ENCODE results near the gene RORB.
"Not testable (repeated sequence)": the region's sequence is repeated elsewhere in the genome, so short reads cannot be mapped to it uniquely, and the experiment has no call there.

Gene RORB

DNA sequence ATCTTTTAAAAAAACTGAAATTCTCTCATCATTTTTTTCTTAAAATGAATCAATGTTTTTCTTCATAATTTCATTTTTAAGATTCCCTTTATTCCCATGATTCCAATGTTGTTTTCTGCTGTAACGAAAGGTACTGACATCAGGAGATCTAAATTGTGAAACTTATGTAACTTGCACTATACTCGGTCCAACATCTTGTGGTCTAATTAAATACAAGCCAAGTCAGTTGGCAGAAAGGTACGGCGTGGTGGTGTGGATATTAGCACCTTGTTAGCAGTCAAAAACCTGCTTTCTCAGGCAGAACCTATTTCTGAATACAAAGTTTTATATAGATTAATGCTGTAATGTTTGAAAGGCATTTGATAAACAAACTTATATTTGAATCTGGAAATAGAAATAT, 20.1 kb downstream of the RORB start:
- no peak for DNase-seq

GRCh38 chr9:74519419-74519818, 22.3 kb downstream of the RORB start:
- no peak for DNase-seq

DNA sequence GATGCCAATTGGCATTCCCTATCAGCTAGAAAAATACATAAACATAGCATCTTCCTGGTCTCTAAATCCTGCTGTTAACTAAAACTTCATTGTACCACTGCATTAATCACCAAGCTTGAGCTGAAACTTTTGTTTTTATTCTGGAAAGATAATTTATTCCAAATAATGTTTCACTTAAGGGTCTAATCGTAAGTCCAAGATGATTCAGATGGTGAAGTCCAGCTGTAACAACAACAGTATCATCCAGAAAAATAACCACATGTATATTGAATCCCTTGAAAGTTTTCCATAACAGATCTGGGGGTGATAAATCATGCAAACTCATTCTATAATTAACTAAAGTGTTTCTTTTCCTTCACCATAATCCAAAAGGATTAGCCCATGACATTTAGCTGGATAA, 23.9 kb downstream of the RORB start:
- DNase-seq, result no peak

DNA sequence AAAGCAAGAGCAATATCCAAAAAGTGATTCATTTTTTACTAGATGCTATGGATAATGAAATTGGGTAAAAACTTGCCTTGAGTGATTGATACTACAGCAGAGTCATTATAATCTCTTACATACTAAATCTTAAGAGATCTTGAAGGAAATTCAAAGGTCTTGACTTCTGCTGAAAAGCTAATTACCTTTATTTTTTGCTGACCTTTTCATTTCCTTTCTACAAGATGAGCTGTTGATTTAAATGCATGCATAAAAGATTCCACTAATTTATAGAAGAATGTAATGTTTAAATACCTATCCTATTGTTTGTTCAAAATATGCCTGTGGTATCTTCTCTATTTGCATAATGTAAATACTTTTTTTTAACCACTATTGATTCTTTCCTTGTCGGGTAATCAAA, 27.2 kb downstream of the RORB start:
- no peak for DNase-seq

DNA sequence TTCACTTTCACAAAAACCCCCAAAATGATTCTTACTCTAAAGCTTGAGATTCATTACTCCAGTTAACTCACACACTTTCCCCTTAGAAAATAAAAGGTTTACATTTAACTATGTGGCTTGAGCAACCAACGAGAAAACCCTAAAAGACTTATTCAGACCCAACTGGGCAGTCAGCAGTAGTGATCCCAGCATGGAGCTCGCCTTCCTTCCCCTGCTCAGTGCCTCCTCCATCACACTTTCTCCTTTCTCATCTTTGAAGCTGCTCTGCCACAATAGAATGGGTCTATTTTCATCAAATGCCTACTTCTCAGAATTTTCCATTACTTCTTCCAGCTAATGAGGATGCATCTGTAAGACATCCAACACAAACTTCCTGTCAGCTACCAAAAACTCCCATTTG, 29.1 kb downstream of the RORB start:
- no peak for DNase-seq

DNA sequence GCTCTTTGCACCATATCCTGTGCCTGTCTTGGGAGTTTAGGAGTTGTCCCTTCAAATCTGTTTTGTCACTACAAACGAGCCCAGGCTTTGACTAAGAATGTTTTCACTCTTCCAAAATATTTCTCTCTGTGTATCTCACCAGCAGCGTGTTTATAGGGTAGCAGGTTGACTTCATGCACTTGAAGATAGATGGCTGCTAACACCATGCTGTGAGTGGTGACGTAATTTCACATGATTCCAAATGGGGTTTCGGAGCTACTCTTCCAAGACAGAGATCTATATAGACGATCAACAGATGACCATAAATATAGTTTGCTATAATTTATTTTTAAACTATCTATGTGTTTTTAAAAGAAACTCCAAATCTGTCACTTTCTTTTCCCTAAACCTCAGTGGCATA, 30.6 kb downstream of the RORB start:
- no peak for DNase-seq

- DNase-seq, result no peak
Measured at GRCh38 chr9:74528207-74528606, 31.1 kb downstream of the RORB start.

DNA sequence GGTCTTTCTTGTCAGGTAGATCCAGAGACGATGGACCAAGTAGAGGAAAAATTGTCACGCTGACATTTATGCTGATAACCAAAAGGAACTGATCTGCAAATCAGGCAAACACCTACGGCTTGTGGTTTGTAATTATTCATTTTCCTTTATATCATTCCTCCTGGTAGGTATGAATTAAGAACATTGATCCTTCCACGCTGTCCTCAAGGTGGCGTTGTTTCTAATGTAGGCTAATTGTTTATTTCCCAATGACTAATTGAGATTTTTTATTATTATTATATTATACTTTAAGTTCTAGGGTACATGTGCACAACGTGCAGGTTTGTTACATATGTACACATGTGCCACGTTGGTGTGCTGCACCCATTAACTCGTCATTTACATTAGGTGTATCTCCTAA, 33.3 kb downstream of the RORB start:
- DNase-seq, result not testable (repeated sequence)

GRCh38 chr9:74533253-74533652, 36.1 kb downstream of the RORB start:
- no peak for DNase-seq

- DNase-seq, result no peak
Measured at GRCh38 chr9:74534841-74535240, 37.7 kb downstream of the RORB start.

GRCh38 chr9:74543145-74543544, 46.0 kb downstream of the RORB start:
- no peak for DNase-seq

DNA sequence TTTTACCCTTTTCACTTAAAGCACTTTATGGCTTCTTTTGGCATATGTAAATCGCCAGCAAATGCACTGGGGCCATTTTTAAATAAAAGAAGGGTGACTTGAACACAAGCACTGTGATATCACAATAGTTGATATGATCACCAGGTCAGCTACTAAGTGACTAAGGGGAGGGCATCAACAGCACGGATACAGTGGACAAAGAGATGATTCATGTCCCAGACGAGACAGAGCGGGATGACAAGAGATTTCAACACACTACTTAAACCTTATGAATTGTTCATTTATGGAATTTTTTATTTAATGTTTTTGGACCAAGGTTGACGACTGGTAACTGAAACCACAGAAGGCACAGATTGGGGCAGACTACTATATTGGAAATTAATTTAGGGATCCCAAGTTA, 54.1 kb downstream of the RORB start:
- DNase-seq, result no peak

GRCh38 chr9:74554751-74555419, 57.8 kb downstream of the RORB start:
- DNase-seq, result no peak

- no peak for DNase-seq
Measured at GRCh38 chr9:74555565-74555964, 58.4 kb downstream of the RORB start.

GRCh38 chr9:74556685-74557084, 59.5 kb downstream of the RORB start:
- DNase-seq, result no peak

DNA sequence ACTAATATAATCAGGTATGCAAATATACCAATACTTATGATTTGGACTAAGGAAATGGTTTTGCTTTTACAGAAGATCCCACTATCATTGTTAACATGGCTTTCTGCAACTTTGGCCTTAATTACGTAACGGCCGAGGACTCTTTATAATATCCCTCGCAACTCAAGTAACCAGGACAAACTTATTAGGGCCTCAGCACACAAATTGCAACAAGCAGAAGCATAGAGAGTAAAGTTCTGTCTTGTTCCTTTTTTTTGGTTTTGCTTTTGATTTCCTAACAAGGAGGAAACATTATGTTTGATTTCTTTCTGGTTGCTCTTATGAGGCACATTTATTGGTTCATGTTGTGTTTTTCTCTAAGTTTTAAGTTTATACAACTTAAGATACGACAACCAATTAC, 60.4 kb downstream of the RORB start:
- no peak for DNase-seq

DNA sequence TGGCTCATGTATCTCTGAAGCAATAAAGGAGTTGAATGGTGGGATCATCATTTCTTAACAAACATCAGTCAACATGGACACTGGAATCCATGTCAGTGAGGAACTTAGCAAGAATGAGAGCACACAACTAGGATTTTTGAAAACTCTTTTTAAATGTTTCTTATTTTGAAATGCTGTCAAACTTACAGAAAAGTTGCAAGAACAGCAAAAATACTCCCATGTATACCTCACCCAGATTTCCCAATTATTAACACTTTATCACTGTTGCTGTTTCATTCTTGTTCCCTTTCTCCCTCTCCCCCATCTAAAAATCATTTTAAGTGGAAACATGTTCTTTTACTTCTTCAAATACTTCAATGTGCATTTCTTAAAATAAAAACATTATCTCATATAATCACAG, 65.5 kb downstream of the RORB start:
- DNase-seq, result no peak

- no peak for DNase-seq
Measured at GRCh38 chr9:74570879-74571512, 73.9 kb downstream of the RORB start.

GRCh38 chr9:74573640-74574191, 76.6 kb downstream of the RORB start:
- DNase-seq, result no peak

DNA sequence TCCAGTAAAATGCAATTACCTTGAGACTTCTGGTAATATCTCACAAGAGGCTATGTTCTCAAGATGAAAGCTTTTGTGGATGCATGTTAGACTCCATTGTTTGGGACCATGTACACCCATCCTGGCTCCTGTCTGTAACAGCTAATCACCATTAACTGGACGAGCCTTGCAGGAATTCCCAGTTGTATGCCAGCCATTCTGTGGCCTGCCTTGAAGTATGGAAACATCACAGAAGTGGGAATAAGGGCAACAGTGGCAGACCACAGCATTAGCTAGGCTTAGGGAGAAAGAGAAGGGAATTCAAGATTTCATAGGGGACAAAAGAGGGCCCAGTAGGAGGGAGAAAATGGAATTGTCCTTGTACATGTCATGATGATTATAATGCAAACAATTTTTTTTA, 79.0 kb downstream of the RORB start:
- DNase-seq, result no peak

DNA sequence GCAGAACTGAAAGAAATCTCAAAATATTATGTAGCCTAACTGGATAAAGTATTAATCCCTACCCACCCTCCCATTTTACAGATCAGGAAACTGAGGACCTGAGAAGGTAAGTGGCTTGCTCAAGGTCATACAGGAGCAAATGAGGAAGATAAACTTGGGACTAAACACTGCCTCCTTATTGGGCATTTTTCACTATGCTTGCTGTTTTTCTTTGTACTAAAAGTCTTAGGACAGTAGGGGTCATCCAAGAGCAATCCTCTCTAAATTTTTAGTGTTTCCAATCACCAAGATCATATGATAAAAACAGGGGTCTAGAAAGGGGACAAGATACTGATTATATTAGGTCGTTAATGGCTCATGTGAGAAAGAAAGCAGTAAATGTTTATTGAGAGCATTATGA, 80.8 kb downstream of the RORB start:
- DNase-seq, result no peak

DNA sequence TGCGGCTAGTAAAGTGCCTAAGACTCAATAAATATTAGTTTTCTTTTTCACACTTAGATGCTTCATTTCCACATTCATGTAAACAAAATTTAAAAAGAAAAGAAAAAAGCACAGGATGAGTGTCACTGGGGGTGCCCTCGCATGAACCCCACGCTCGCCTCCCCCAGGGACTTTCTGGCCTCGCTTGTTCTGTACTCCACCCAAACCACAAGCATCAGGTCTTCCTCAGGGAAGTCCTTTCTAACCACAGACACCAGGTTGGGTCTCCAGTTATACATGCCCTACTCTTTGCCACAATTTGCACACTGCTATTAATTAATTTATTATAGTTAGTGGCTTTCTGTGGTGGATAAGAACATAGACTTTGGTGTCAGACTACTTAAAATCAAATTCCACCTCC, 92.4 kb downstream of the RORB start:
- DNase-seq, result no peak

GRCh38 chr9:74595286-74595685, 98.2 kb downstream of the RORB start:
- DNase-seq, result no peak

DNA sequence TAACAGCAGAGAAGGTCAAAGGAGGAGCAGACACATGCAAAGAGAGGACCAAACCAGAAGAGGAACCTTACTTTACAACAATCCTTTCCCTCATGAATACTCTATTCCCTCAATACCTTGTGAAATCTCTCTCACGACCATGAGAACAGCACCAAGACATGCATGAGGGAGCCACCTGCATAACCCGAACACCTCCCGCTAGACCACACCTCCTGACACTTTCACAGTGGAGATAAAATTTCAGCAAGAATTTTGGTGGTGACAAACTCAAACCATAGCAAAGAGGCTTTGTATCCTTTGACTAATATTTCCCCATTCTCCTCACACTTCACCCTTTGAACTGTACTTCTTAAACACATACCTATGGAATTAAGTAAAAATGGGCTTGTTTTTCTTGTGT, 101.7 kb downstream of the RORB start:
- no peak for DNase-seq
